LoVo (cell line): ENCODE results near the gene TMEM167B.
A peak's percentile ranks its signal among the peaks of the same experiment; 100 is the strongest.

Experiments used
- DNase-seq: peaks from one replicate; pipeline ENCODE4 v3.0.0-alpha.2; 2016; ENCODE audit warnings: low spot score

TMEM167B gene

DNA sequence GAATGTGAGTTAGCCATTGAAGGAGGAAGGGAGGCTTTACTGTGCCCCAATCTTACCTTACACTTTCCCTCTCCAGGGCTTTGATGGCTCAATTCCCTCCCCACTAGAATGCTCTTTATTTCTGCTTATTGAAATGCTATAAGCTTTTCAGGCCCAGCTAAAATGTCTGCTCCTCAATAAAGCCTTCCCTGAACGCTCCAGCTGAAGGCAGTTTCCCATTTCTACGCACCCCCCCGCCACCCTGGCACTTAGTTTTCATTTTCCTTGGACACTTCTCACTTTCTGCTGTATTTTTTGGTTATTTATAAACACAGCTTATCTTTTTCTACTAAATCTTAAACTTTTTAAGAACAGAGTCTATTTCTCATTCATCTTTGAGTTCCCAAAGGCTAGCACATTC, 7.1 kb upstream of the TMEM167B start:
- DNase-seq, result no peak

DNA sequence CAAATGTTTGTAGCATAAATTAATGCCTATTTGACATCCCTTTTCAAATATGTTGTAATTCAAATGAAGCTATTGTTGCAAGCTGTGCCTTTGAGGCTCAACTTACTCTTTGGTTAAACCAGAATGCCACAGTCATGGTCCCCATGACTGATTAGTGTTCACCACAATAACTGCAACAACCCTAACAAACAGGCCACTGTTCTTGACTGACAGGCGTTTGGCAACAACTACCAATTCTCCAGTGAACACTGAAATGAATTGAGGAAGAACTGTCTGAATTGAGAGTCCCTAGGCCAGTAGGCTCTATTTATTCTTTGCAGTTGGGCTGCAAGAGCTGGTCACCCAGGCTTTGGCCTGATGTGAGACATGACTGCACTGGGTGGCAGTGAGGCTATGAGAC, 6.6 kb upstream of the TMEM167B start:
- DNase-seq, result no peak

DNA sequence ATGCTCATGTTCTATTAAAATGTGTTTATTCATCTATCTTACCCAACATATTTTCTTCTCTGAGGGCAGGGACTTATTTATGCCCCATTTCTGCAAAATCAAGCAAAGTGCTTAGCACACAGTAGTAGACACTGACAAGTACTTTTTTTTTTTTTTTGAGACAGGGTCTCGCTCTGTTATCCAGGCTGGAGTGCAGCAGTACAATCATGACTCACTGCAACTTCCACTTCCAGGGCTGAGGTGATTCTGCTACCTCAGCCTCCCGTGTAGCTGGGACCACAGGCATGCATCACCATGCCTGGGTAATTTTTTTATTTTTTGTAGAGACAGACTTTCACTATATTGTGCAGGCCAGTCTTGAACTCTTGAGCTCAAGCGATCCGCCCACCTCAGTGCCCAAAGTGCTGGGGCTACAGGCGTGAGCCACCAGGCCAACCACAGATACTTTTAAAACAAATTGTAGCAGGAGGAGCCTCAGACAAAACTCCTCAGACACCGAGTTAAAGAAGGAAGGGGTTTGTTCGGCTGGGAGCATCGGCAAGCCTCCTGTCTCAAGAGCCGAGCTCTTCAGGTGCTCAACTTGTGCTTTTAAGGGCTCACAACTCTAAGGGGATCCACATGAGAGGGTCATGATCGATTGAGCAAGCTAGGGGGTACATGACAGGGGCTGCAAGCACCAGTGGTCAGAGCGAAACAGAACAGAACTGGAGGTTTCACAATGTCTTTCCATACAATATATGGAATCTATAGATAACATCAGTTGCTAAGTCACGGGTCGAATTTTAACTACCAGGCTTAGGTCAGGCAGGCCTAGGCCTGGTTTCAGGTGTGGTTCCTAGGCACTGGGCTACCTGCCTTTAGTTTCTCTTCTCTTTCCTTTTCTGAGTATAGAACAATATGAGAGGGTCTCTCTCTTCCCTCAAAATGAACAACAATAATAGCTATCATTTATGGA, 5.7 kb upstream of the TMEM167B start:
- DNase-seq, result no peak

DNA sequence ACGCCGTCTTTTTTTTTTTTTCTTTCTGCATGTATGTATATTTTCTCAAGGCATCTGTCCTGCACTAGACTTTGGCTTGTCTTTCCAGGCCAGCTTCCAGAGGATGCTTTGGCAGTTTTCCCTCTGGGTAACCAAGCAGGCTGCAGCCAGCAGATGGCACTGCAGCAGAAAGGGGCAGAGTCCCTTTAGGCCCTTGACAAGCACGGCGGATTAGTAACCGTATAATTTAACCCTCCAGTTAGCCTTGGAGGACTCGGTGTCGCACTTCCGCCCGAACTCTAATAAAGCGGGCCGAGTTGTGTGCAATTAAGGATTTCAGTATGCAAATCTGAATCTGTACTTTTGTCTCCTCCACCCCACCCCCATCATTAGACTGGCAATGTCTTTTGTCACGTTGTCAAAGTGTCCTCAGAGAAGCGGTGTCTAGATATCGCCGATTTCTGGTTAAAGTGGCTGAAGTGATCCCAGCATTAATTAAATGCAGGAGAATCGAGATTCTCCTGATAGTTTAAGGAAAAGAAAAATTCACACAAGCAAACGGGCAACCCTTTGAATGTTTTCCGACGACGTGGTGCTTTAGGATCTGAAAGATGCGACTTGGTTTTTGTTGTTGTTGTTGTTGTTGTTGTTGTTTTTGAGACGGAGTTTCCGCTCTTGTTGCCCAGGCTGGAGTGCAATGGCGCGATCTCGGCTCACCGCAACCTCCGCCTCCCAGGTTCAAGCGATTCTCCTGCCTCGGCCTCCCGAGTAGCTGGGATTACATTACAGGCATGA, 1.1 kb upstream of the TMEM167B start:
- no peak for DNase-seq

DNA sequence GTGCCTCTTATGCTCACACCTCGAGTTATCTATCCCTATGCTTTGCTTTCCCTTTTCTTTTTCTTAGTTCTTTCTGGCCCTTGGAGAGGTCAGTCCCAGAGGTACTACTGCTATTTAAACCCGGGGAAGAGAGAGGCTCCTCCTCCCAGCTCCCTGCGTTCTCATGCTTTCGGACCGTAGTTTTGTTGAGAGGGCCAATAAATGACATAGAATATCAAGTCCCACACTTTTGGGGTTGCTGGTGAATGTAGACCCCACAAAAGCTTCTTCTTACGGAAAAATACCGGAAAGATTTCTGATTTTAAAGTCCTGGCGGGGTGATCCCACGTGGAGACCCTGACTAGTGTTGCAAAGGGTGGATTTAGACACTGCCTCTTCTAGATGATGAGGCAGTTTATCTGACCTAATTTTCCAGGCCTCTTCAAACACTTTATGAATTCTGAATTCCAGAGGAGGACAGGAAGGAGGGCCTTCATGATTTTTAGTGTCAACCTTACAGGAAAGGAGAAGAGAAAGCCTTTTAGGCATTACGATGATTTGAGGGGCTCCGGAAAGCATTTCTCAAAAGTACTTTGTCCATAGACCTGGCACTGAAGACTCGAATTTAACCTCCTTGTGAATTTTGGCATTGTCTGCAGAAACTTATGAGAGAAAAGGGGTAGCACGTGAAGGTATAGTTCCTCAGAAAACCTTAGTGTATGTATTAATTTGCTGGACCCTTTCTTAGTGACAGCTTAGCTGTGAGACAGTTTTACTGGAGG, 694 bp downstream of the TMEM167B start:
- peak; percentile 65 for DNase-seq

DNA sequence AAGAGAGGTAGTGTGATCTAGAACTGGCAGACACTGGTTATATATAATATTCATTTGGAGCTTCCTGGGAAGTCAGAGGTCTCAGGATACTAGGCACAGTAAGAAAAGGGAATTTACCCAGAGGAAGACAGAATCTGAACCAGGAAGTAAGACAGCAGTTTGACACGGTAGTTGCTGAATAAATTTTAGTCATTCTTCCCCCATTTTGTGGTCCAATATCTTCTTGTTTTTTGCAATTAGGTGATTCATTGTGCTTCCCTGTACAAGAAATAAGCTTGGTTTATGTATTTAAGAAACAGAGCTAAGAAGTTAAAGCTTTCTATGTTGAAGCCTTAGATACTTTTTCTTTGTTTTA, 1.3 kb downstream of the TMEM167B start:
- no peak for DNase-seq

DNA sequence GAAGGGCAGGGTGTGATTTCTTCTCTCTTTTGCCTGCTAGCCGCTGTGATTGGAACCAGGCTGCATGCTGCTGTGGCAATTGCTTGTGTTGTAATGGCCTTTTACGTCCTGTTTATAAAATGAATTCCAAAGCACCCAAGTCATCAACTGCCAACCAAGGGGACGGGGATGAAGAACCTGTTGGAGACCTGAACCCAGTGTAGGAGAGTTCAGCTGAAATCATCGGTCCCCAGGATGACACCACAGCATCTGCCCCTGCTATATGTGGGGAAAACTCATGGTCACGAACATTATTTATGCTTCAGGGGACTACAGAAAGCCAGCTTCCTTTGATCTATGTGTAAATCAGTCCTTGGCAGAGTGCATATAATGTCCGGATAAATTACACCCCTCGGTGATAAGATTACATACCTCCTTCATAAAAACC, 3.8 kb downstream of the TMEM167B start:
- no peak for DNase-seq

DNA sequence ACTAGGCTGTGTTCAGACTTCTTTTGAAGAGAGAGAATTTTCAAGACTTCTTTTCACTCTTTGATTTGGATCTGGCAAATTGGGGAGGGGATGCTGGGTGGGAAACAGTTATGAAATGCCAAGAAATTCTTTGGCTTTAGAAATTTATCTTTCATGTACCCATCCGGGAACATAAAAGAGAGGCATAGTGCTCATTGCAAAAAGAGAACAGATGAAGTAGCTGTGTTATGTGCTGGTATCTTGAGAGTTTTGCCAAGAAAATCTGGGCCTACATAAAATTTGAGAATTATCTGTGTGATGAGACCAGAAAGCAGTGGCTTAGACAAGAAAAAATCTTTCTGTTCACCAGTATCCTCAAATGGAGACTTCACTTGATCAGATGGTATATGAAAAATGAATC, 4.3 kb downstream of the TMEM167B start:
- DNase-seq, result no peak

DNA sequence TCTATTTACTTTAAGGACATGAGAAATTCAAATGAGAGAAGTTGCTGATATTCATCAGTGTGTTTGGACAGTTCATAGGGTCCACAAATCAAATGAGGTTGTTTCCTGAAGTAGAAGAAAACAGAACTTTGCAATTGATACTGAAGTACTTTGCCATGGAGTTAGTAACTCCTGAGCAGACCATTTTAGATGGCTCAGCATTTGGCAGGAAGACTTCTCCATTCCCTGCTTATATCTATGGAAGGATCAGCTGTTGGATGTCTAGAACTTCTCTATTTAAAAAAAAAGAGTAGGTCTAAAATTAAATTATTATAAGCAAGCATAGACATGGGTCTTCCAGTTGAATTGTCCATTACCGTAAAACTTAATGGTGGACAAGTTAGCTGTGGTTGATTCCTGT, 5.1 kb downstream of the TMEM167B start:
- DNase-seq, result no peak

DNA sequence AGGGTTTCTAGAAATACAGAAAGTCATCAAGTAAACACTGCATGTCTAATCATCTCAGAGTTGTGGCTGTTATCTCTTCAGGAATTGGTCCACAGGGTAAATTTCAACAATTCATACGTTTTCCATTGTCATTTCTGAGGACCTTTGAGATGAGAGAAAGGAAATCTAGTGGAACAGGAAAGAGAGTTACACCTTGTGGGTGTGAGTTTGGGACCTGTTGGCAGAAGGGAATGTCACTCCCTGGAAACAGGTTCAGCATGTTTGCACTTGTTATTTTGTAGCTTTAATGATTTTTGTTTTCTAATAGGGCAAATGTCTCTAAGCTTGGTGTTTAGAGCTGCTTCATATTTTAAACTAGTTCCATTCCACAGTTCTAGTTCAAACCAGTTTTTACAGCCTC, 5.6 kb downstream of the TMEM167B start:
- no peak for DNase-seq

DNA sequence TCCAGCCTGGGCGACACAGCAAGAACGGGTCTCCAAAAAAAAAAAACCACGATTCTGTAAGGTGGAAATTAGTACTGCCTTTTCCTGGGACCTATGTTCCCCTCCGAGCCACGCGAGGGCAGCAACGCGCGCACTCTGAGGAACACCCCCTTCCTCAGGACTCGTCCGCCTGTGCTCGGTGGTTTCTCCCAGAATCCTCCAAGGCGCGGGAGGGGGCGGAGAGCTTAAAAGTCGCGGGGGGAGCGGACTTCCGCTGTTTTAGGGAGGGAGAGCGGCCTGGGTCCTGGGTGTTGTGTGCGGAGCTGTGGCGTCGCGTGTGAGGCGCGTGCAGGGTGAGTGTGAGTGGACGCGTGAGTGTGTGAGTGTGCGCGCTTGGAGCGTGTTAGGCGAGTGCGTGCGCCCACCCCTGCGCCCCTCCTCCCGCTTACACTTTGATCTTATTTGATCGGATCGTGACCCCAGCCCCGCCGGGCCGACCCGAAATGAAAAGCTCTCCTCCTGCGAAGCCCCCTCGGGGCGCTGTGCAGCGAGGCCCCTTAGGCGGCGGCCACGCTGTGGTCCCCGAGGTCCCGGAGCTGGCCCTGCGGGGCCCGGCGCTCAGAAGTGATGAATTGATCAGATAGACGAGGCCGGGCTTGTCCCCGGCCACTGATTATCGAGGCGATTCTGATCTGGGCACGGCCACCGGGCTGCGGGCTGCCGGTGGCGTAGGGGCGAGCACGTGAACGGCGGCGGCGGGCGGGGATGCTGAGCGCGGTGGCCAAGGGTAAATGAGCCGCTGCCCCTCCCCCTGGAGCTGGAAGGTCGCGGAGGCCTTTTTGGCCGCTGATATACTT, 9.6 kb downstream of the TMEM167B start:
- DNase-seq, result peak; percentile 96

DNA sequence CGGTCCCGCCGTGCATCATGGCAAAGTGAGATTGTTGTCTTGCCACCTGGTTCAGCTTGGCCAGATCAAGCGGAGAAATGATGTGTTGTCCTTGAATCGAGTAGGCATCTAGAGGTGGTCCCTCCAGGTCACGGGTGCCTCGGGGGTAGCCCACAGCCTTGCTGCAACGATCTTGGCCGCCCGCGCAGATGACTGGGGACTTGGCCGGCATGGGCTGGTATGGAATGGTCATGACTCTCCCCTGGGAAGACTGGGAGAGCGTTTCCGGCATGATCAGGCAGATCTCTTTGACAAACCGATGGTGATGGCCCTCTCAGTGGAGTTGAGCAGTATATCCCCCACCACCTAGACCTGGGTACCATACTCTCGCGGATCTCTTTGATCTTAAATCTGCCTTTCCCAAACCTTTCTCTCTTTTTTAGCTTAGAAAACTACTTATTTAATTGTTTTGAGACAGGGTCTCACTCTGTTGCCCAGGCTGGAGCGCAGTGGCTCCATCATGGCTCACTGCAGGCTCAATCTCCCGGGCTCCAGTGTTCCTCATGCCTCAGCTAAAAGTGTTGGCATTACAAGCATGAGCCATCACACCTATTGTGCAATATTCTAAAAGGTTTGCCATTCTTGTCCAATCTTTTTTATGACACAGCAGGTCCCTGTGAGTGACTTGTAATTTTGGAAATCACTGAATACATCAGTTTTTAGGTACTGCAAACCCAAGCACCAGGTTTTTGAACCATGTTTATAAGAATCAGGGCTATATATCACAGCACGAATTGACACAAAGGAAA, 14.0 kb downstream of the TMEM167B start:
- no peak for DNase-seq

DNA sequence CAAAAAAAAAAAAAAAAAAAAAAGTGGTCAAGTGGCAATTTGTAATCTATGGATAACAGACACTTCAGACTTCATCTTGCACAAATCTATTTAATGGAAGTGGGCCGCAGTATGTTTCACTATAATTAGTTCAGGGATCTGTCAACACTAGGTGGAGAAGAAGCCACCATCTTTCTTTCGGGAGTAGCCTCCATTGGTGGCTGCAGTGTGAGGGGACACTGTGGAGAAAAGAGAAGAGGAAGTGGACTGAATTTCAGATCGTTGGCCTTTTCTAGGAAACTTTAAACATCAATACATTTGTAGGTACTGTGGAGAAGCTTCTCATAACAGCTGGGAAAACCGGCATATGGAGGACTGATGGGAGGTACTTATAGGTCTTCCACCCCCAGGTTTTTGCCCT, 15.3 kb downstream of the TMEM167B start:
- no peak for DNase-seq

DNA sequence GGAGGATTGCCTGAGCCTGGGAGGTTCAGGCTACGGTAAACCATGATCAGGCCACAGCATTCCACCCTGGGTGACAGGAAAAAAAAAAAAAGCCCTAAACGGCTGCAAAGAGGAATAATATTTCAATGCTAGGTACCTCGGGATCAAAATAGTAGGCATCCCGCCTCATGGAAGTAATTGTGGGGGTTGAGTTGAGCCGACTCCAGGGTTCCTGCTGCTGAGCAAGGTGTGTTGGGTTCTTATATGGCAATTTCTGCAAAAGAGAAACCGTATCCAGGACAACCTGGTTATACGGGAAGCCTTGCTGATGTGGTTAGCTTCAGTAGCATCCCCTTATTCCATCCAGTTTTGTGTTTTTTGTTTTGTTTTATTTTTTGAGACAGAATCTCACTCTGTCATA, 17.2 kb downstream of the TMEM167B start:
- DNase-seq, result no peak

DNA sequence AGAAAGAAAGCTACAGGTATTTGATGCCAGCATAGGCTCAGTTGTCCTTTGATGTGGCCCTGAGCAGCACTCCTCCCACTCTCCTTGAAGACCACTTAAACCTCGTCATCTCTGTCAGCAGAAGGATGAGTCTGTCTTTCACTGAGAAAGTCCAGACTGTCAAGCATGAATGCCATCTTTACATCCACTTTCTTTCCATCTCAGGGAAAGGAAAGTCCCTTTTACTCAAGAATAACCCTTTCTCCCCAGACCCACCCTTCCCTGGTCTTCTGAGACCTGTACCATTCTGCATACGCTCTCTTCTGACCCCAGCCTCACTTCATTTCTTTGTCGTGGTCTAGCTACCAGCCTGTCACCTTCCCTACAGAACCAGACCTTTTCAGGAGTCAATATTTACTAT, 19.3 kb downstream of the TMEM167B start:
- DNase-seq, result no peak

DNA sequence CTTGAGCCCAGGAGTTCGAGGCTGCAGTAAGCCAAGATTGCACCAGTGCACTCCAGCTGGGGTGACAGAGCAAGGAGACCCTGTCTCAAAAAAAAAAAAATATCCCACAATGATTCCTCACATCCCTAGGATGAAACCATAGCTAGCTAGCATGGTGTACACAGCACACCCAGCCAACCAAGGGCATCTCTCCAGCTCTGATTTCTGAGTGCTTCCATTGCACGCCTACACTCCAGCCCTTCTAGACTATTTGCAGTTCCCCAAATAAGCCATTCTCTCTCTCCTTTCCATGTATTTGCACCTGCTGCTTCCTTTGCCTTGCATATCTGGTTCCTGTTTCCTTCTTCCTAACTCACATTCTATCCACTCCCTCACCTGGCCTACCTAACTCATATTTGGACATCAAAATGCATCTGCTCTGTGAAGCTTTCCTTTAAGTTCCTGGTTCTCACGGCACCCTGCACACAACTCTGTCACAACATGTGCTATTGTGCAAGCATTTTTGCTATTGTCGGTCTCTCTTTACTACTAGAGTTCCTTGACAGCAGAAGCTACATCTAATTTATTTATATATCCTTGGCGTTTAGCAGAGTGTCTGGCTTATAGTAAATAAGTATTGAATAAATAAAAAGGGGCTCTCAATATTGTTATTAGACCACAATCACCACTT, 21.0 kb downstream of the TMEM167B start:
- DNase-seq, result no peak

DNA sequence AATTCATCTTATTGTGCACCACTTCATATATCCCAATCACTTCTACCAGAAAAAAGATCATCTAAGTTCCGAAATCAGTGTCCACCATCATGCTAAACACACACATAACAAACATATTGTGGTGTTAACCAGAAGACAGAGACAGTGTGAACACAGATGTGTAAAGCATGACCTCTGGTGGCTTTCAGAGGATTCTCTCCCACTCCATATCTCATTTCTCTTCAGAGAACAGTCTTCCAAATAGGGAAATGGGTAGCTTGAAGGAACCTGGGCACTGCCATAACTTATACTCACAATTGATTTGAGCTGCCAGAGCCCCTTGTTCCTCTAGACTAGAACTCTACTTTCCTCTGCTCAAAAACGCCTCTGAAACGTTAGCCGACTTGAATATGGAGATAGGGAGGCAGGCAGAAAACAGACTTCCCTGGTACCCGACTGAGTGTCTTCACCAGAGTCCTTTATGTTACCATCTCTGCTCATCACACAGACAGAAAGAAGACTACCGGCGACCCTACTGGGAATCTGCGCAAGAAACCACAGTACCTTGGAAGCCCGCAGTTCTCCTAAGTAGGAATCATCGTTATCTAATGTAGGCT, 21.6 kb downstream of the TMEM167B start:
- DNase-seq, result peak; percentile 39

DNA sequence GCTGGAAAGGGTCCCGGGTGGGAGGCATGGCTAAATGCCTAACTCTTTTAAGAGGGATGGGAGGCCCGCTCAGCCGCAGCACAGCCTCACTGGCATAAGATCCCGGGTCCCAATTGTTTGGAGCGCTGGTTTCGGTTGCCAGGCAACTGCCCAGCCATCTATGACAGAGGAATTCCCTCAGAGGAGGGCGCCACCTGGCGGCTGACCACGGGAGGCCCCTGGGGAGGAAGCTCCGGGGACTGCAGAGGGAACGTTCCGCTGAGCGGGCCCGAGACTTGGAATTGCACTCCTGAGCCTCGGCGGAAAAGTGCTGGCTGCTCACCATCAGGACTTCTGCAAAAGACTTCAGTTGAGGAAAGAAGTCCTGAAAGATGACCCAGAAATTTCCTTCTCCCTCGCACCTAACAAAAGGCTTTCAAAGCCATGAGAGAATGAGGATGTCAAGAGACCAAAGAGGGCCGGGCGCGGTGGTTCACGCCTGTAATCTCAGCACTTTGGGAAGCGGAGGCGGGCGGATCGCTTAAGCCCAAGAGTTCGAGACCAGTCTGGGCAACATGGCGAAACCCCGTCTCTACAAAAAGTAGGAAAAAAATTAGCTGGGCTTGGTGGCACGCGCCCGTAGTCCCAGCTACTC, 22.2 kb downstream of the TMEM167B start:
- peak; percentile 80 for DNase-seq

DNA sequence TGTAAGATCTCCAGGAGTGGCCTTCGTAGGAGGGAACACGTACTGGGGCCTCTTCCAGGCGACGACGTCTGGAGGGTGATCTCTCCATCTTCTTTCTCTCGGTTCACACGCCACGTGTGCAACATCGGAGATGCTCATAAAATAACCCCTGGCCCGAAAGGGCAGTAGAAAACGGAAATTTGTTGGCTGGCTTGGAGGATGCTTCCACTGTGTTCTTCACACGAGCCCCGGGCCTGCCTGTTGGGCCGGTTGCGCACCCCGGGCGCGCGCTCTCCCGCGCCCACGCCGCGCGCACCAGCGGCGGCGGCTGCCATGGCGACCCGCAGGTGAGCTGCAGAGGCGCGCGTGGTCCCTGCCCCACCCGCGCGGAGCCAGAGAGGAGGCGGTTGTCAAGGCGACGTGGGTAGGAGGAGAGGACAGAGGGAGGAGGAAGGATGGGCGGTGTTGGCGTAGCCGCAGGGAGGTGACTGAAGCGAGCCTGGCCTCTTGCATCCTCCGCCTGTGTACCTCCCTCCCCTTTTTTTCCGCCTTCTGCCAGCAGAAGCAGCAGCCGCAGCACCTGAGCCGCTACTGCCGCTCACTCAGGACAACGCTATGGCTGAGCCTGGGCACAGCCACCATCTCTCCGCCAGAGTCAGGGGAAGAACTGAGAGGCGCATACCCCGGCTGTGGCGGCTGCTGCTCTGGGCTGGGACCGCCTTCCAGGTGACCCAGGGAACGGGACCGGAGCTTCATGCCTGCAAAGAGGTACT, 23.2 kb downstream of the TMEM167B start, which contains the start of gene ELAPOR1:
ELAPOR1 (plus strand) TSS at position 526 of the 752 bp plus-strand sequence; CDS start at position 595, 69 bp downstream.
- no peak for DNase-seq
